GM18873 (cell line): ENCODE results near the gene TLNRD1.

Source experiments
- ATAC-seq: cut with Tn5 transposase; IDR thresholded peaks from one replicate; pipeline ENCODE4 v1.9.1; 2021; ENCODE audit warnings: mild to moderate bottlenecking, moderate library complexity, moderate number of reproducible peaks; ENCODE audit not compliant: unreplicated experiment, low FRiP score

Gene TLNRD1

DNA sequence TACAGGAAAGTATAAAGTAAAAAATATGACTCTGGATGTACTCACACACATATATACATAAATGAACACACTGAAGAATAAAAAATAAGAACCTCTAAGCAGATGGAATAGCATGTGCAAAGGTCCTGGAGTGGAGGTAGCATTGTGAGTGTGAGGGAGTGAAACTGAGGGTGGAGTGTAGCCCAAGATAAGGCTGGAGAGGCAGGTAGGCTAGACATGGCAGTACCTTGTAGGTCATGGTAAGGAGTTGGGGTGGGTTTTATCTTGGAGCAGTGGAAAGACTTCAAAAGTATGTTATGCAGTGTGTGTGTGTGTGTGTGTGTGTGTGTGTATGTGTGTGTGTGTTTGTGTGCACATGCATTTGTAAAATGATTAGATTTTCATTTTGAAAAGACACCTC is 49.5 kb downstream of the TLNRD1 start:
- ATAC-seq, result no peak

GRCh38 chr15:81050805-81051204 is 50.1 kb downstream of the TLNRD1 start:
- no peak for ATAC-seq

- no peak for ATAC-seq
Measured at GRCh38 chr15:81052046-81052445, 51.3 kb downstream of the TLNRD1 start.

DNA sequence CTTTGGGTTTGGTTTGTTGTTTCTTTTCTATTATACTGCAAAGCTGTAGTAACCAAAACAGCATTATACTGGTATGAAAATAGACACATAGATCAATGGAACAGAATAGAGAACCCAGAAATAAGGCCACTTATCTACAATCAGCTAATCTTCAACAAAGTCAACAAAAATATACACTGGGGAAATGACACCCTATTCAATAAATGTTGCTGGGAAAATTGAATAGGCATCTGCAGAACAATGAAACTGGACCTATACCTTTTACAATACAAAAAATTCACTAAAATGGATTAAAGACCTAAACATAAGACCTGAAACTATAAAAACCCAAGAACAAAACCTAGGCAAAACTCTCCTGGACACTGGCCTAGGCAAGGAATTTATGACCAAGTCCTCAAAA is 52.9 kb downstream of the TLNRD1 start:
- ATAC-seq, result no peak

DNA sequence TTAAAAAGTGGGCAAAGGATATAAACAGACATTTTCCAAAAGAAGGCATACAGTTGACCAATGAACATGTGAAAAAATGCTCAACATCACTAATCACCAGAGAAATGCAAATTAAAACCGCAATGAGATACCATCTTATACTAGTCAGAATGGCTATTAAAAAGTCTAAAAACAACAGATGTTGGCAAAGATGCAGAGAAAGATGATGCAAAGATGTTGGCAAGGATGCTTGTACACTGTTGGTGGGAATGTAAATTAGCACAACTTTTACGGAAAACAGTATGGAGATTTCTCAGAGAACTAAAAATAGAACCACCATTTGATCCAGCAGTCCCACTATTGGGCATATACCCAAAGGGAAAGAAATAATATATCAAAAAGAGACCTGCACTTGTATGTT is 53.5 kb downstream of the TLNRD1 start:
- ATAC-seq, result no peak
